GM12878 (cell line): ENCODE results near the gene RANBP17. TPM values are rescaled to one million over a fixed set of nuclear protein-coding genes. Genes with fewer than 3 reads are reported as not detected.

Source experiments
- ATAC-seq: fragments of 200-7000 bp; cut with Tn5 transposase; 3 replicates; pipeline ENCODE4 v1.9.1; 2020; ENCODE audit warnings: mild to moderate bottlenecking, moderate library complexity
- BruUV-seq: library from RNA; stranded (reverse); fragments of 400-500 nt; replicated peaks from 2 replicates; lab custom pipeline; 2021; lab: Mats Ljungman, UMichigan
- CTCF ChIA-PET: fragments of 300-600 bp; sonication (Branson Sonifier 250); formaldehyde crosslinking; extraction: SDS; loops from one replicate; lab custom pipeline; 2021; ENCODE audit warnings: inconsistent platforms; lab: Yijun Ruan, JAX
- POLR2A ChIA-PET: fragments of 350-600 bp; formaldehyde crosslinking; extraction: SDS; loops from one replicate; lab custom pipeline; 2021; ENCODE audit warnings: inconsistent platforms; lab: Charles Lee
- RAD21 ChIA-PET: fragments of 300-600 bp; sonication (Branson Sonifier 250); formaldehyde crosslinking; loops from one replicate; lab custom pipeline; 2023; ENCODE audit warnings: antibody characterized with exemption; ENCODE audit not compliant: unreplicated experiment; lab: Charles Lee
- SMC1A ChIA-PET: fragments of 300-600 bp; sonication (Branson Sonifier 250); formaldehyde crosslinking; loops from one replicate; lab custom pipeline; 2023; ENCODE audit not compliant: unreplicated experiment, uncharacterized antibody; lab: Charles Lee
- DNase-seq: peaks from one replicate; pipeline ENCODE4 v3.0.0-alpha.2; 2011; ENCODE audit warnings: low read depth, low spot score
- FAIRE-seq: peaks from 3 replicates; lab custom pipeline; 2011; peaks lifted over from hg19 to GRCh38; lab: Jason Lieb, UNC
- H2AFZ ChIP-seq: 2 replicates; pipeline ENCODE4 v1.6.0; 2011; ENCODE audit warnings: low read depth, low read length, control low read depth; ENCODE audit not compliant: control insufficient read depth
- H3K27ac ChIP-seq: 2 replicates; pipeline ENCODE4 v1.5.1; 2011; ENCODE audit warnings: control low read depth; ENCODE audit not compliant: control insufficient read depth, insufficient read depth
- H3K27me3 ChIP-seq, 2 experiments: replicated peaks in 1 of 2; 2 replicates each; pipeline versions ENCODE4 v1.6.0 to v1.6.1; 2011; ENCODE audit warnings: low read length in 1 of 2; ENCODE audit not compliant: control insufficient read depth in 2 of 2, insufficient read depth in 2 of 2
- H3K36me3 ChIP-seq, 2 experiments: 2 replicates each; pipeline ENCODE4 v1.5.1; 2011; ENCODE audit warnings: low read length in 1 of 2; ENCODE audit not compliant: control insufficient read depth in 2 of 2, insufficient read depth in 2 of 2
- H3K4me1 ChIP-seq: 2 replicates; pipeline ENCODE4 v1.6.1; 2011; ENCODE audit warnings: mild to moderate bottlenecking, low read length, moderate library complexity, mixed read lengths; ENCODE audit not compliant: control insufficient read depth, insufficient read depth
- H3K4me2 ChIP-seq: 2 replicates; pipeline ENCODE4 v1.6.0; 2011; ENCODE audit warnings: control low read depth; ENCODE audit not compliant: control insufficient read depth, insufficient read depth
- H3K4me3 ChIP-seq: fragments of 200-600 bp; sonication (generic); 2 replicates; pipeline ENCODE4 v1.5.1; 2016
- H3K79me2 ChIP-seq: 2 replicates; pipeline ENCODE4 v1.6.0; 2011; ENCODE audit warnings: low read length; ENCODE audit not compliant: control insufficient read depth, insufficient read depth
- H3K9ac ChIP-seq: 2 replicates; pipeline ENCODE4 v1.8.0; 2011; ENCODE audit warnings: low read length, control low read depth, mixed read lengths; ENCODE audit not compliant: control insufficient read depth, insufficient read depth
- H3K9me3 ChIP-seq: replicated peaks from 3 replicates; pipeline ENCODE4 v1.5.1; 2011; ENCODE audit warnings: mild to moderate bottlenecking, low read length; ENCODE audit not compliant: control insufficient read depth, insufficient read depth
- H4K20me1 ChIP-seq: 2 replicates; pipeline ENCODE4 v1.6.0; 2011; ENCODE audit not compliant: control insufficient read depth, insufficient read depth
- ATF7 ChIP-seq: fragments of 450-650 bp; IDR thresholded peaks from 2 replicates; pipeline ENCODE4 v1.6.1; 2016; ENCODE audit warnings: low read depth, mild to moderate bottlenecking
- BACH1 ChIP-seq: fragments of 450-650 bp; IDR thresholded peaks from 2 replicates; pipeline ENCODE4 v1.6.1; 2017; ENCODE audit warnings: mild to moderate bottlenecking, borderline replicate concordance
- CEBPZ ChIP-seq: fragments of 150-350 bp; IDR thresholded peaks from 2 replicates; pipeline ENCODE4 v1.6.1; 2016; ENCODE audit warnings: low read depth, low read length
- ESRRA ChIP-seq: IDR thresholded peaks from 2 replicates; pipeline ENCODE4 v1.6.1; 2012; ENCODE audit warnings: mild to moderate bottlenecking, low read length, improper control_type of control experiment
- PML ChIP-seq: IDR thresholded peaks from 2 replicates; pipeline ENCODE4 v1.6.1; 2012; ENCODE audit warnings: low read length, inconsistent platforms
- RCOR1 ChIP-seq: conservative IDR thresholded peaks from 2 replicates; pipeline ENCODE4 v1.6.1; 2012; ENCODE audit warnings: low read depth, low read length, improper control_type of control experiment
- SMAD5 ChIP-seq: IDR thresholded peaks from 2 replicates; pipeline ENCODE4 v1.6.1; 2016; ENCODE audit warnings: antibody characterized with exemption, low read depth
- SMC3 ChIP-seq: IDR thresholded peaks from 2 replicates; pipeline ENCODE4 v1.6.1; 2011; ENCODE audit warnings: low read length, improper control_type of control experiment, borderline replicate concordance
- ZBED1 ChIP-seq: IDR thresholded peaks from 2 replicates; pipeline ENCODE4 v1.6.1; 2016; ENCODE audit warnings: borderline replicate concordance
- WGBS: methylation state at CpG from one replicate; pipeline ENCODE4 v1.1.6; 2016; ENCODE audit warnings: low lambda C conversion rate; ENCODE audit not compliant: insufficient replicate concordance, insufficient coverage; ENCODE audit errors: missing lambda C conversion rate; 5-methylcytosine and 5-hydroxymethylcytosine counted together
- in situ Hi-C: fragments of 300-500 bp; cut with MboI; formaldehyde crosslinking; loops from 9 replicates; pipeline ENCODE4 v1.14.3; 2018; ENCODE audit warnings: mixed read lengths
- intact Hi-C: fragments of 100-400 bp; cut with micrococcal nuclease; formaldehyde crosslinking; loops from one replicate; pipeline ENCODE4 v1.14.2; 2022; ENCODE audit not compliant: unreplicated experiment
- polyA plus RNA-seq, 11 experiments: library from polyadenylated mRNA; depleted of rRNA in 4 of 11; unstranded in 6 of 11; stranded (reverse) in 5 of 11; fragments of >200 nt; fragmentation: Nextera tagmentation in 4 of 11; fragmentation: Illumina TruSeq in 1 of 11; extraction: Ambion mirVana in 4 of 11; extraction: Trizol in 1 of 11; gene quantifications; 1 replicate in 1 of 11; 2 replicates in 10 of 11; pipeline versions ENCODE4 v1.2.1 to v1.2.3, GENCODE V29; 2011 to 2016; ENCODE audit warnings: inconsistent platforms in 2 of 11, missing spikeins in 2 of 11, low read depth in 1 of 11
- total RNA-seq, 4 experiments: library from RNA; depleted of rRNA in 3 of 4; stranded (reverse); fragments of >200 nt in 3 of 4; fragmentation: Illumina TruSeq in 1 of 4; extraction: Trizol in 1 of 4; gene quantifications; 2 replicates each; pipeline versions ENCODE4 v1.2.1 to v1.2.3, GENCODE V29; 2013 to 2021
- TF ChIP-seq, protein P1 (sequence below): fragments of 450-650 bp; formaldehyde crosslinking; IDR thresholded peaks from 2 replicates; pipeline ENCODE4 v1.4.0; 2022; ENCODE audit warnings: mild to moderate bottlenecking, moderate library complexity
- TF ChIP-seq, protein P2 (sequence below): IDR thresholded peaks from 2 replicates; pipeline ENCODE4 v1.6.1; 2011; ENCODE audit warnings: borderline replicate concordance, low read depth, mild to moderate bottlenecking, moderate library complexity, mixed read lengths, low read length; ENCODE audit not compliant: insufficient read depth; ENCODE audit errors: extremely low read length
- TF ChIP-seq, protein P3 (sequence below): fragments of 450-650 bp; IDR thresholded peaks from 2 replicates; pipeline ENCODE4 v1.6.1; 2017; ENCODE audit warnings: antibody characterized with exemption, mild to moderate bottlenecking, moderate library complexity

Gene RANBP17
- total and polyA plus RNA-seq, 10 of the 15 experiments (the other 5 are each of a cell fraction or from before 2014, with no cell fraction given): 0.10 TPM; not detected in 9

GRCh38 chr5:170892196-170892595 lies 30.4 kb downstream of the RANBP17 start:
- no peaks in the 10 kb centered on the region for H3K27me3 ChIP-seq
- no peaks in the 10 kb centered on the region for H3K4me1 ChIP-seq
- in situ Hi-C loops: no loop called here
- ChIA-PET CTCF (interaction anchor here (0.8 kb wide), 1 partner anchor 12 kb away, joined by 4 read pairs; no protein-coding TSS in a partner anchor), POLR2A (interaction anchor here (0.7 kb wide), 1 partner anchor 491 kb away, joined by 4 read pairs; no protein-coding TSS in a partner anchor), RAD21 (no interaction called here), SMC1A (no interaction called here)
- H3K27ac ChIP-seq: no peak overlapping the region
- ATAC-seq (no peak), DNase-seq (no peak), FAIRE-seq (no peak)
- BruUV-seq: no TSS peak
- no peak overlapping the region for H2AFZ ChIP-seq
- H3K79me2 ChIP-seq: no peaks in the 10 kb centered on the region
- 7% methylated on average over 2 of the region's 2 CpGs for WGBS
- H3K4me3 ChIP-seq: no peak overlapping the region
- intact Hi-C loops: no loop called here
- H3K36me3 ChIP-seq: no peaks in the 10 kb centered on the region
- no peak overlapping the region for H3K9ac ChIP-seq
- H3K9me3 ChIP-seq: no peaks in the 10 kb centered on the region
- no peak overlapping the region for H3K4me2 ChIP-seq
- no peaks in the 10 kb centered on the region for H4K20me1 ChIP-seq
- TF ChIP-seq CEBPZ (no peak), PML (no peak), ZBED1 (no peak), SMC3 (no peak), ESRRA (no peak), SMAD5 (no peak), BACH1 (no peak), ATF7 (no peak), RCOR1 (no peak)
- TF ChIP-seq, protein P1, sequence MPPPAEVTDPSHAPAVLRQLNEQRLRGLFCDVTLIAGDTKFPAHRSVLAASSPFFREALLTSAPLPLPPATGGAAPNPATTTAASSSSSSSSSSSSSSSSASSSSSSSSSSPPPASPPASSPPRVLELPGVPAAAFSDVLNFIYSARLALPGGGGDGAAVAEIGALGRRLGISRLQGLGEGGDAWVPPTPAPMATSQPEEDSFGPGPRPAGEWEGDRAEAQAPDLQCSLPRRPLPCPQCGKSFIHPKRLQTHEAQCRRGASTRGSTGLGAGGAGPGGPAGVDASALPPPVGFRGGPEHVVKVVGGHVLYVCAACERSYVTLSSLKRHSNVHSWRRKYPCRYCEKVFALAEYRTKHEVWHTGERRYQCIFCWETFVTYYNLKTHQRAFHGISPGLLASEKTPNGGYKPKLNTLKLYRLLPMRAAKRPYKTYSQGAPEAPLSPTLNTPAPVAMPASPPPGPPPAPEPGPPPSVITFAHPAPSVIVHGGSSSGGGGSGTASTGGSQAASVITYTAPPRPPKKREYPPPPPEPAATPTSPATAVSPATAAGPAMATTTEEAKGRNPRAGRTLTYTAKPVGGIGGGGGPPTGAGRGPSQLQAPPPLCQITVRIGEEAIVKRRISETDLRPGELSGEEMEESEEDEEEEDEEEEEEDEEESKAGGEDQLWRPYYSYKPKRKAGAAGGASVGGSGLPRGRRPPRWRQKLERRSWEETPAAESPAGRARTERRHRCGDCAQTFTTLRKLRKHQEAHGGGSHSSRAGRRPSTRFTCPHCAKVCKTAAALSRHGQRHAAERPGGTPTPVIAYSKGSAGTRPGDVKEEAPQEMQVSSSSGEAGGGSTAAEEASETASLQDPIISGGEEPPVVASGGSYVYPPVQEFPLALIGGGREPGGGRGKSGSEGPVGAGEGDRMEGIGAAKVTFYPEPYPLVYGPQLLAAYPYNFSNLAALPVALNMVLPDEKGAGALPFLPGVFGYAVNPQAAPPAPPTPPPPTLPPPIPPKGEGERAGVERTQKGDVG (CRISPR knock-in tag): no peak
- TF ChIP-seq, protein P2, sequence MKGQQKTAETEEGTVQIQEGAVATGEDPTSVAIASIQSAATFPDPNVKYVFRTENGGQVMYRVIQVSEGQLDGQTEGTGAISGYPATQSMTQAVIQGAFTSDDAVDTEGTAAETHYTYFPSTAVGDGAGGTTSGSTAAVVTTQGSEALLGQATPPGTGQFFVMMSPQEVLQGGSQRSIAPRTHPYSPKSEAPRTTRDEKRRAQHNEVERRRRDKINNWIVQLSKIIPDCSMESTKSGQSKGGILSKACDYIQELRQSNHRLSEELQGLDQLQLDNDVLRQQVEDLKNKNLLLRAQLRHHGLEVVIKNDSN: no peak
- TF ChIP-seq, protein P3, sequence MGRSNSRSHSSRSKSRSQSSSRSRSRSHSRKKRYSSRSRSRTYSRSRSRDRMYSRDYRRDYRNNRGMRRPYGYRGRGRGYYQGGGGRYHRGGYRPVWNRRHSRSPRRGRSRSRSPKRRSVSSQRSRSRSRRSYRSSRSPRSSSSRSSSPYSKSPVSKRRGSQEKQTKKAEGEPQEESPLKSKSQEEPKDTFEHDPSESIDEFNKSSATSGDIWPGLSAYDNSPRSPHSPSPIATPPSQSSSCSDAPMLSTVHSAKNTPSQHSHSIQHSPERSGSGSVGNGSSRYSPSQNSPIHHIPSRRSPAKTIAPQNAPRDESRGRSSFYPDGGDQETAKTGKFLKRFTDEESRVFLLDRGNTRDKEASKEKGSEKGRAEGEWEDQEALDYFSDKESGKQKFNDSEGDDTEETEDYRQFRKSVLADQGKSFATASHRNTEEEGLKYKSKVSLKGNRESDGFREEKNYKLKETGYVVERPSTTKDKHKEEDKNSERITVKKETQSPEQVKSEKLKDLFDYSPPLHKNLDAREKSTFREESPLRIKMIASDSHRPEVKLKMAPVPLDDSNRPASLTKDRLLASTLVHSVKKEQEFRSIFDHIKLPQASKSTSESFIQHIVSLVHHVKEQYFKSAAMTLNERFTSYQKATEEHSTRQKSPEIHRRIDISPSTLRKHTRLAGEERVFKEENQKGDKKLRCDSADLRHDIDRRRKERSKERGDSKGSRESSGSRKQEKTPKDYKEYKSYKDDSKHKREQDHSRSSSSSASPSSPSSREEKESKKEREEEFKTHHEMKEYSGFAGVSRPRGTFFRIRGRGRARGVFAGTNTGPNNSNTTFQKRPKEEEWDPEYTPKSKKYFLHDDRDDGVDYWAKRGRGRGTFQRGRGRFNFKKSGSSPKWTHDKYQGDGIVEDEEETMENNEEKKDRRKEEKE: no peak
